IMR-90 (cell line): ENCODE results near the gene SUSD1. TPM values are rescaled to one million over a fixed set of nuclear protein-coding genes. Genes with fewer than 3 reads are reported as not detected.
A peak's percentile ranks its signal among the peaks of the same experiment; 100 is the strongest.

Experiments used
- ATAC-seq: fragments of 200-7000 bp; cut with Tn5 transposase; 2 replicates; pipeline ENCODE4 v1.9.1; 2020; ENCODE audit warnings: low read depth, mild to moderate bottlenecking, moderate library complexity
- BruUV-seq: library from RNA; stranded (reverse); fragments of 400-500 nt; replicated peaks from 2 replicates; lab custom pipeline; 2021; lab: Mats Ljungman, UMichigan
- CTCF ChIA-PET: fragments of 300-600 bp; formaldehyde crosslinking; extraction: SDS; loops from one replicate; lab custom pipeline; 2021; ENCODE audit warnings: antibody characterized with exemption; lab: Yijun Ruan, JAX
- POLR2A ChIA-PET: fragments of 300-600 bp; sonication (Branson Sonifier 250); formaldehyde crosslinking; loops from one replicate; lab custom pipeline; 2022; ENCODE audit warnings: antibody characterized with exemption; ENCODE audit not compliant: unreplicated experiment; lab: Charles Lee
- DNase-seq: peaks from one replicate; pipeline ENCODE4 v3.0.0; 2013
- H2AFZ ChIP-seq: replicated peaks from 2 replicates; pipeline ENCODE3; 2013; ENCODE audit warnings: low read length, mild to moderate bottlenecking; ENCODE audit not compliant: poor library complexity
- H2AK5ac ChIP-seq: 2 replicates; pipeline ENCODE4 v1.6.1; 2013; ENCODE audit warnings: low read depth, low read length, inconsistent platforms
- H2AK9ac ChIP-seq: replicated peaks from 2 replicates; pipeline ENCODE3; 2013; ENCODE audit warnings: mild to moderate bottlenecking, low read depth, low read length, moderate library complexity; ENCODE audit not compliant: poor library complexity
- H2BK120ac ChIP-seq: 2 replicates; pipeline ENCODE4 v1.6.1; 2013; ENCODE audit warnings: low read depth, low read length, inconsistent platforms
- H2BK15ac ChIP-seq: 3 replicates; pipeline ENCODE4 v1.6.1; 2013; ENCODE audit warnings: low read depth, low read length, inconsistent platforms
- H2BK20ac ChIP-seq: 2 replicates; pipeline ENCODE4 v1.6.1; 2013; ENCODE audit warnings: low read depth, mild to moderate bottlenecking, inconsistent platforms, low read length, moderate library complexity
- H2BK5ac ChIP-seq: 2 replicates; pipeline ENCODE4 v1.6.1; 2013; ENCODE audit warnings: mild to moderate bottlenecking, low read depth, low read length, inconsistent platforms; ENCODE audit not compliant: poor library complexity, severe bottlenecking
- H3K14ac ChIP-seq: replicated peaks from 2 replicates; pipeline ENCODE4 v1.6.1; 2013; ENCODE audit warnings: low read depth, low read length, inconsistent platforms
- H3K18ac ChIP-seq: 2 replicates; pipeline ENCODE4 v1.6.1; 2013; ENCODE audit warnings: low read depth, low read length, control low read depth
- H3K23ac ChIP-seq: 2 replicates; pipeline ENCODE4 v1.6.1; 2013; ENCODE audit warnings: low read depth, low read length, inconsistent platforms
- H3K27ac ChIP-seq: 2 replicates; pipeline ENCODE4 v1.5.1; 2013; ENCODE audit warnings: mild to moderate bottlenecking, control low read depth, low read length; ENCODE audit not compliant: insufficient read depth
- H3K27me3 ChIP-seq: 2 replicates; pipeline ENCODE4 v1.6.1; 2013; ENCODE audit warnings: low read length; ENCODE audit not compliant: control insufficient read depth, insufficient read depth
- H3K36me3 ChIP-seq: 2 replicates; pipeline ENCODE4 v1.6.1; 2013; ENCODE audit warnings: low read length, mixed read lengths; ENCODE audit not compliant: control insufficient read depth, insufficient read depth
- H3K4ac ChIP-seq: 2 replicates; pipeline ENCODE4 v1.6.1; 2013; ENCODE audit warnings: low read depth, low read length, inconsistent platforms
- H3K4me1 ChIP-seq: 2 replicates; pipeline ENCODE4 v1.6.1; 2013; ENCODE audit warnings: low read length, mixed read lengths; ENCODE audit not compliant: control insufficient read depth, insufficient read depth
- H3K4me2 ChIP-seq: 2 replicates; pipeline ENCODE4 v1.6.1; 2013; ENCODE audit warnings: low read depth, mild to moderate bottlenecking, control low read depth, low read length, moderate library complexity
- H3K4me3 ChIP-seq: 2 replicates; pipeline ENCODE4 v1.5.1; 2013; ENCODE audit warnings: low read depth, mild to moderate bottlenecking, control low read depth, low read length, moderate library complexity; ENCODE audit not compliant: insufficient read depth
- H3K56ac ChIP-seq: 2 replicates; pipeline ENCODE4 v1.6.1; 2013; ENCODE audit warnings: low read length, inconsistent platforms; ENCODE audit not compliant: insufficient read depth; ENCODE audit errors: extremely low read depth
- H3K79me1 ChIP-seq, 2 experiments: 2 replicates each; pipeline ENCODE4 v1.6.1; 2013; ENCODE audit warnings: low read length in 2 of 2, inconsistent platforms in 1 of 2, low read depth in 1 of 2
- H3K9ac ChIP-seq: 2 replicates; pipeline ENCODE4 v1.6.1; 2013; ENCODE audit warnings: low read depth, low read length, control low read depth
- H3K9me1 ChIP-seq: 2 replicates; pipeline ENCODE4 v1.6.1; 2013; ENCODE audit warnings: low read length, inconsistent platforms; ENCODE audit not compliant: insufficient read depth
- H3K9me3 ChIP-seq: 2 replicates; pipeline ENCODE4 v1.6.1; 2013; ENCODE audit warnings: low read length; ENCODE audit not compliant: control insufficient read depth, insufficient read depth
- H4K20me1 ChIP-seq: 2 replicates; pipeline ENCODE4 v1.6.1; 2013; ENCODE audit warnings: low read length, inconsistent platforms; ENCODE audit not compliant: insufficient read depth
- H4K5ac ChIP-seq: 2 replicates; pipeline ENCODE4 v1.6.1; 2013; ENCODE audit warnings: mild to moderate bottlenecking, low read depth, low read length, control low read depth
- H4K8ac ChIP-seq, 2 experiments: 2 replicates each; pipeline ENCODE4 v1.6.1; 2013; ENCODE audit warnings: low read depth in 2 of 2, low read length in 2 of 2, control low read depth in 1 of 2, inconsistent platforms in 1 of 2
- H4K91ac ChIP-seq: 2 replicates; pipeline ENCODE4 v1.6.1; 2013; ENCODE audit warnings: low read depth, low read length, inconsistent platforms; ENCODE audit not compliant: insufficient read depth
- BHLHE40 ChIP-seq: fragments of 150-350 bp; IDR thresholded peaks from 2 replicates; pipeline ENCODE4 v1.6.1; 2016; ENCODE audit warnings: mild to moderate bottlenecking, low read depth, low read length
- CEBPB ChIP-seq: IDR thresholded peaks from 2 replicates; pipeline ENCODE4 v1.6.1; 2012; ENCODE audit warnings: low read depth, low read length, improper control_type of control experiment
- CHD1 ChIP-seq: IDR thresholded peaks from 2 replicates; pipeline ENCODE4 v1.6.1; 2012; ENCODE audit warnings: low read depth, low read length, improper control_type of control experiment
- CTCF ChIP-seq: conservative IDR thresholded peaks from 2 replicates; pipeline ENCODE4 v1.5.1; 2012; ENCODE audit warnings: mild to moderate bottlenecking, low read depth, low read length, improper control_type of control experiment
- ELK1 ChIP-seq: fragments of 150-350 bp; IDR thresholded peaks from 2 replicates; pipeline ENCODE4 v1.6.1; 2016; ENCODE audit warnings: low read depth, mild to moderate bottlenecking, low read length, moderate library complexity, borderline replicate concordance
- FOS ChIP-seq: fragments of 150-350 bp; IDR thresholded peaks from 2 replicates; pipeline ENCODE4 v1.6.1; 2016; ENCODE audit warnings: low read depth, low read length
- MAFK ChIP-seq: IDR thresholded peaks from 2 replicates; pipeline ENCODE4 v1.6.1; 2012; ENCODE audit warnings: low read depth, low read length, improper control_type of control experiment
- MAZ ChIP-seq: IDR thresholded peaks from 2 replicates; pipeline ENCODE4 v1.6.1; 2012; ENCODE audit warnings: low read depth, mild to moderate bottlenecking, low read length, improper control_type of control experiment, moderate library complexity, borderline replicate concordance
- MXI1 ChIP-seq: IDR thresholded peaks from 2 replicates; pipeline ENCODE4 v1.6.1; 2012; ENCODE audit warnings: low read depth, mild to moderate bottlenecking, low read length, moderate library complexity, borderline replicate concordance
- NFE2L2 ChIP-seq: fragments of 150-350 bp; IDR thresholded peaks from 2 replicates; pipeline ENCODE4 v1.6.1; 2016; ENCODE audit warnings: low read depth, mild to moderate bottlenecking, low read length
- POLR2A ChIP-seq: IDR thresholded peaks from 2 replicates; pipeline ENCODE4 v1.6.1; 2012; ENCODE audit warnings: mild to moderate bottlenecking, low read depth, low read length
- RAD21 ChIP-seq: IDR thresholded peaks from 2 replicates; pipeline ENCODE4 v1.6.1; 2012; ENCODE audit warnings: low read length, improper control_type of control experiment
- RCOR1 ChIP-seq: IDR thresholded peaks from 2 replicates; pipeline ENCODE4 v1.6.1; 2012; ENCODE audit warnings: mild to moderate bottlenecking, low read length, improper control_type of control experiment; ENCODE audit not compliant: insufficient replicate concordance
- RFX5 ChIP-seq: IDR thresholded peaks from 2 replicates; pipeline ENCODE4 v1.8.0; 2012; ENCODE audit warnings: low read depth, mild to moderate bottlenecking, low read length, moderate library complexity
- SMC3 ChIP-seq: fragments of 150-350 bp; IDR thresholded peaks from 2 replicates; pipeline ENCODE4 v1.6.1; 2016; ENCODE audit warnings: low read depth, mild to moderate bottlenecking, antibody characterized with exemption, low read length, moderate library complexity
- USF2 ChIP-seq: fragments of 150-350 bp; IDR thresholded peaks from 2 replicates; pipeline ENCODE4 v1.6.1; 2017; ENCODE audit warnings: mild to moderate bottlenecking, antibody characterized with exemption, low read length, low read depth
- WGBS, 2 experiments: methylation state at CpG; one replicate each; pipeline versions ENCODE4 v1.1.5 to v1.1.7; 2013; ENCODE audit warnings: missing lambda C conversion rate in 2 of 2; ENCODE audit not compliant: insufficient read length in 1 of 2; ENCODE audit errors: extremely low coverage in 2 of 2; 5-methylcytosine and 5-hydroxymethylcytosine counted together
- dilution Hi-C: fragments of 300-500 bp; cut with HindIII; formaldehyde crosslinking; loops from one replicate; pipeline ENCODE4 v1.14.3; 2018; ENCODE audit warnings: low sequenced_read_pairs; ENCODE audit not compliant: unreplicated experiment
- in situ Hi-C: fragments of 300-500 bp; cut with MboI; formaldehyde crosslinking; loops from 3 replicates; pipeline ENCODE4 v1.14.3; 2019; ENCODE audit warnings: low sequenced_read_pairs, inconsistent platforms, mixed read lengths
- intact Hi-C: fragments of 100-400 bp; cut with micrococcal nuclease; formaldehyde crosslinking; loops from 2 replicates; pipeline ENCODE4 v1.10.0; 2022
- polyA plus RNA-seq, 3 experiments: library from polyadenylated mRNA; depleted of rRNA; stranded (reverse); fragments of >200 nt; gene quantifications; 2 replicates each; pipeline ENCODE4 v1.2.3, GENCODE V29; 2012; ENCODE audit warnings: low replicate concordance in 1 of 3
- total RNA-seq: library from RNA; depleted of rRNA; stranded (reverse); fragments of >200 nt; gene quantifications from 2 replicates; pipeline ENCODE4 v1.2.3, GENCODE V29; 2012

The SUSD1 gene
- total and polyA plus RNA-seq, 2 of the 4 experiments (the other 2 are of a cell fraction): 4.0 to 4.7 TPM

DNA sequence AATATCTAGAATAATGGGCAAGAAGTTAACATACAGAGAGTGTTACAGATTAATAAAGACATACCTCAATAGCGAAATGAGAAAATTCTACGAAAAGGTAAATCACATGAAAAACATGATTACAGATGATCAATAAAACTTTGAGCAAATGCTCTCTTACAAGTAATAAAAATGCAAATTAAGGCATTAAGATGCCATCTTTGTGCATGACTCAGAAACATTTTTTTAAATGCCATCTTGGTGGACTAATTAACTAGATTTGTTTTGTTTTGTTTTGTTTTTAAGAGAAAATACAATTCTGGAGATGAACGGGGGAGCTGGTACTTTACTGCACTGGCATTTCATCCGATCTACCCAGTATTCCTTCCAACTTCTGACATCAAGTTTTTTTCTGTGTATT lies 130.2 kb downstream of the SUSD1 start:
- no peak overlapping the region for H3K14ac ChIP-seq
- H3K4me3 ChIP-seq: no peak overlapping the region
- no peak overlapping the region for H3K9ac ChIP-seq
- peak overlapping the region; percentile 97 for H4K91ac ChIP-seq
- no peaks in the 10 kb centered on the region for H4K20me1 ChIP-seq
- POLR2A ChIA-PET: interaction anchor here (1.2 kb wide), 1 partner anchor 148 kb away, joined by 4 read pairs; the partner anchor contains the start of gene UGCG
- H3K4me1 ChIP-seq: peaks cover 33% of the 10 kb centered on the region
- peak overlapping the region; percentile 98; the same call in 1 of the 2 replicates for H3K18ac ChIP-seq
- intact Hi-C loops (no loop called here), in situ Hi-C loops (no loop called here), dilution Hi-C loops (no loop called here)
- no CpG with 5 or more reads among the region's 4 CpGs for WGBS, 2 experiments
- peak overlapping the region; percentile 84 to 87; a peak in 2 of 4 replicates for H4K8ac ChIP-seq
- no peak overlapping the region for H2AK5ac ChIP-seq
- H2AK9ac ChIP-seq: no peak overlapping the region
- no TSS peak for BruUV-seq
- no peaks in the 10 kb centered on the region for H3K36me3 ChIP-seq
- H3K23ac ChIP-seq: no peak overlapping the region
- H3K9me3 ChIP-seq: peaks cover 6% of the 10 kb centered on the region; the same call in 1 of the 2 replicates
- no peak for ATAC-seq
- DNase-seq: no peak
- no peaks in the 10 kb centered on the region for H3K27me3 ChIP-seq
- no peak overlapping the region for H2AFZ ChIP-seq
- H2BK15ac ChIP-seq: peak overlapping the region; percentile 90; the same call in 1 of the 3 replicates
- peak overlapping the region; percentile 100 for H2BK5ac ChIP-seq
- peak overlapping the region; percentile 99 for H2BK20ac ChIP-seq
- H3K79me1 ChIP-seq: peaks cover 12 to 40% of the 10 kb centered on the region in 2 experiments
- CTCF ChIA-PET: interaction anchor here (2.4 kb wide), 1 partner anchor 16 kb away, joined by 6 read pairs; no protein-coding TSS in a partner anchor
- H3K9me1 ChIP-seq: peaks cover 20% of the 10 kb centered on the region
- no peak overlapping the region for H4K5ac ChIP-seq
- no peak for TF ChIP-seq MXI1
- TF ChIP-seq CTCF: no peak
- no peak for TF ChIP-seq POLR2A
- TF ChIP-seq USF2: no peak
- no peak for TF ChIP-seq SMC3
- no peak for TF ChIP-seq RFX5
- no peak for TF ChIP-seq CHD1
- no peak for TF ChIP-seq NFE2L2
- TF ChIP-seq RAD21: no peak
- TF ChIP-seq ELK1: no peak
- TF ChIP-seq RCOR1: no peak
- TF ChIP-seq MAFK: no peak
- no peak for TF ChIP-seq BHLHE40
- no peak for TF ChIP-seq MAZ
- TF ChIP-seq FOS: no peak
- no peak for TF ChIP-seq CEBPB
- H3K56ac ChIP-seq: 0 out of 2 replicates have a peak overlapping the region, but pooled peaks have one; percentile 88
- no peak overlapping the region for H3K4me2 ChIP-seq
- peak overlapping the region; percentile 93; the same call in 1 of the 2 replicates for H3K4ac ChIP-seq
- peak overlapping the region; percentile 100 for H2BK120ac ChIP-seq
- H3K27ac ChIP-seq: no peak overlapping the region
